NOMO-1 treated with dmso at 0.1 percent for 144 hours (cell line): Measurements from ENCODE around the gene KCTD14.
"Not testable (repeated sequence)": the region's sequence is repeated elsewhere in the genome, so short reads cannot be mapped to it uniquely, and the experiment has no call there.

ENCODE experiments used
- DNase-seq: peaks from one replicate; lab custom pipeline; 2025; ENCODE audit not compliant: unreplicated experiment; lab: John Stamatoyannopoulos, UW

The KCTD14 gene

GRCh38 chr11:78022397-78023396 is at the start of gene KCTD14:
Gene KCTD14 (minus strand): TSS chr11:78023276. CDS start chr11:78023249, 27 bp downstream.
- DNase-seq, result no peak

GRCh38 chr11:78072455-78072854 is 49.4 kb upstream of the KCTD14 start:
- no peak for DNase-seq

GRCh38 chr11:78071717-78072116 is 48.6 kb upstream of the KCTD14 start:
- DNase-seq, result no peak

- DNase-seq, result no peak
These were observed 47.5 kb upstream of the KCTD14 start for GRCh38 chr11:78070621-78071020.

GRCh38 chr11:78069465-78069864 is 46.4 kb upstream of the KCTD14 start:
- DNase-seq, result no peak

GRCh38 chr11:78067704-78068103 is 44.6 kb upstream of the KCTD14 start:
- DNase-seq, result no peak

- DNase-seq, result no peak
These were observed 43.4 kb upstream of the KCTD14 start for GRCh38 chr11:78066471-78066870.

- no peak for DNase-seq
These were observed 42.1 kb upstream of the KCTD14 start for GRCh38 chr11:78065203-78065602.

GRCh38 chr11:78063440-78064181 is 40.5 kb upstream of the KCTD14 start, which contains the start of gene THRSP:
Gene THRSP (plus strand): TSS chr11:78063861. CDS start chr11:78063882, 21 bp downstream.
- DNase-seq, result no peak

GRCh38 chr11:78062671-78063070 is 39.6 kb upstream of the KCTD14 start:
- DNase-seq, result no peak

GRCh38 chr11:78061921-78062311 is 38.8 kb upstream of the KCTD14 start:
- no peak for DNase-seq

- no peak for DNase-seq
These were observed 38.2 kb upstream of the KCTD14 start for GRCh38 chr11:78061088-78061920.

GRCh38 chr11:78060533-78060932 is 37.5 kb upstream of the KCTD14 start:
- DNase-seq, result no peak

GRCh38 chr11:78059749-78060328 is 36.8 kb upstream of the KCTD14 start:
- not testable (repeated sequence) for DNase-seq

- no peak for DNase-seq
These were observed 34.5 kb upstream of the KCTD14 start for GRCh38 chr11:78057462-78058055.

GRCh38 chr11:78056093-78056492 is 33.0 kb upstream of the KCTD14 start:
- no peak for DNase-seq

- no peak for DNase-seq
These were observed 31.9 kb upstream of the KCTD14 start for GRCh38 chr11:78054971-78055370.

- DNase-seq, result no peak
These were observed 28.1 kb upstream of the KCTD14 start for GRCh38 chr11:78050964-78051831.

GRCh38 chr11:78049348-78049747 is 26.3 kb upstream of the KCTD14 start:
- no peak for DNase-seq
